Mammary epithelial cell (primary cell): ENCODE measurements around the gene RACGAP1.

Experiments
- CTCF ChIP-seq, 2 donors: IDR thresholded peaks in 1 of 2; conservative IDR thresholded peaks in 1 of 2; 2 replicates each; pipeline ENCODE4 v1.5.1; 2011 to 2012; ENCODE audit warnings: inconsistent platforms in 2 of 2, low read length in 2 of 2, mild to moderate bottlenecking in 2 of 2, control low read depth in 1 of 2, low read depth in 1 of 2; ENCODE audit not compliant: insufficient read depth in 1 of 2; ENCODE audit errors: extremely low read depth in 1 of 2
- EZH2 ChIP-seq: IDR thresholded peaks from 2 replicates; pipeline ENCODE4 v1.6.1; 2012; ENCODE audit warnings: low read length, inconsistent platforms, borderline replicate concordance

GRCh38 chr12:50005175-50005574 is 20.1 kb downstream of the RACGAP1 start:
- TF ChIP-seq CTCF (conservative IDR thresholded peaks at IDR 0.05 in 1 of 2, IDR thresholded peaks at IDR 0.05 in 1 of 2; ENCODE audit: extremely low read depth in 1 of 2, insufficient read depth in 1 of 2, low read depth in 1 of 2, low read length in 2 of 2) (no peak), EZH2 (no peak)
